Kidney (tissue), 22 donors: Measurements from ENCODE around the gene NTMT1. TPM values are rescaled to one million over a fixed set of nuclear protein-coding genes. Genes with fewer than 3 reads are reported as not detected.
A peak's percentile ranks its signal among the peaks of the same experiment; 100 is the strongest.

Experiments used
- DNase-seq, 5 donors: peaks; one replicate each; pipeline ENCODE4 v3.0.0-alpha.2; 2013 to 2020
- FAIRE-seq: peaks from 2 replicates; lab custom pipeline; 2012; peaks lifted over from hg19 to GRCh38; lab: Jason Lieb, UNC
- H3K27ac ChIP-seq, 2 donors: one replicate each; pipeline ENCODE4 v1.7.0; 2013; ENCODE audit warnings: low read depth in 2 of 2, low read length in 2 of 2, inconsistent platforms in 1 of 2
- H3K27me3 ChIP-seq: one replicate; pipeline ENCODE4 v1.7.1; 2013; ENCODE audit warnings: low read length, inconsistent platforms; ENCODE audit not compliant: control insufficient read depth, insufficient read depth
- H3K36me3 ChIP-seq, 3 donors: one replicate each; pipeline versions ENCODE4 v1.7.0 to v1.7.1; 2013; ENCODE audit warnings: low read length in 3 of 3, control low read depth in 1 of 3, inconsistent platforms in 1 of 3; ENCODE audit not compliant: insufficient read depth in 3 of 3, control insufficient read depth in 2 of 3
- H3K4me1 ChIP-seq, 3 donors: one replicate each; pipeline versions ENCODE4 v1.7.0 to v1.7.1; 2013; ENCODE audit warnings: low read length in 3 of 3, inconsistent platforms in 1 of 3, low read depth in 1 of 3; ENCODE audit not compliant: control insufficient read depth in 2 of 3, insufficient read depth in 2 of 3
- H3K4me3 ChIP-seq, 3 donors: one replicate each; pipeline versions ENCODE4 v1.7.0 to v1.8.1; 2013; ENCODE audit warnings: low read length in 3 of 3, control low read depth in 1 of 3, inconsistent platforms in 1 of 3
- H3K9ac ChIP-seq, 3 donors: one replicate each; pipeline versions ENCODE4 v1.7.0 to v1.7.1; 2013; ENCODE audit warnings: low read length in 3 of 3, control low read depth in 1 of 3, inconsistent platforms in 1 of 3
- H3K9me3 ChIP-seq, 3 donors: one replicate each; pipeline versions ENCODE4 v1.7.0 to v1.7.1; 2013; ENCODE audit warnings: low read length in 3 of 3, control low read depth in 1 of 3, inconsistent platforms in 1 of 3; ENCODE audit not compliant: control insufficient read depth in 2 of 3, insufficient read depth in 1 of 3
- intact Hi-C: fragments of 100-400 bp; cut with DNase I; formaldehyde crosslinking; loops from one replicate; pipeline ENCODE4 v1.11.1; 2022
- long read RNA-seq, 10 donors: library from polyadenylated mRNA in 1 of 10; unstranded in 1 of 10; transcript quantifications; one replicate each; pipeline ENCODE4 v2.0.0 and lab custom pipeline, GENCODE V29; 2021 to 2026
- polyA plus RNA-seq: library from polyadenylated mRNA; stranded (reverse); fragments of 350-450 nt; fragmentation: Illumina TruSeq; extraction: RNeasy Lipid Tissue Mini Kit (QIAGEN cat#74804); gene quantifications from one replicate; pipeline ENCODE4 v1.2.3, GENCODE V29; 2014; ENCODE audit warnings: low read depth, low replicate concordance; ENCODE audit not compliant: insufficient read depth
- total RNA-seq: library from RNA; stranded (reverse); fragmentation: NEBNext Ultra II Directional; extraction: Animal tissue kit (Norgen Biotek cat#: 25700); gene quantifications from one replicate; pipeline ENCODE4 v1.2.1, GENCODE V29; 2021
- TF ChIP-seq, protein P1 (sequence below): IDR thresholded peaks from 3 replicates; pipeline ENCODE4 v1.5.1; 2012; ENCODE audit warnings: mild to moderate bottlenecking, moderate library complexity, borderline replicate concordance; ENCODE audit not compliant: insufficient read depth; ENCODE audit errors: extremely low read depth
- donor health status: control.
- donor health status: control.
- donor health status: control.
- donor health status: control.
- donor health status: control.
- donor health status: DM: yes; HTN: yes; CAD: no.
- donor health status: Normal renal cell carcinoma (clear cell type).

NTMT1 gene, protein sequence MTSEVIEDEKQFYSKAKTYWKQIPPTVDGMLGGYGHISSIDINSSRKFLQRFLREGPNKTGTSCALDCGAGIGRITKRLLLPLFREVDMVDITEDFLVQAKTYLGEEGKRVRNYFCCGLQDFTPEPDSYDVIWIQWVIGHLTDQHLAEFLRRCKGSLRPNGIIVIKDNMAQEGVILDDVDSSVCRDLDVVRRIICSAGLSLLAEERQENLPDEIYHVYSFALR
- total RNA-seq (32.6 TPM), polyA plus RNA-seq (61.2 TPM)
- long read RNA-seq, donor 1, transcript NTMT1-203 (4 exons, 1,315 nt), result major isoform, 6 of 14 reads
- long read RNA-seq, donor 1, partial matches to known transcripts, result 0 of 14 reads
- long read RNA-seq, donor 1, other reads (novel, unspliced or antisense), result 0 of 14 reads
- long read RNA-seq, donor 2, transcript NTMT1-203 (4 exons, 1,315 nt), result major isoform, 6 of 11 reads
- long read RNA-seq, donor 2, partial matches to known transcripts, result 0 of 11 reads
- long read RNA-seq, donor 2, other reads (novel, unspliced or antisense), result 0 of 11 reads
- long read RNA-seq, donor 3, transcript NTMT1-203 (4 exons, 1,315 nt), result major isoform, 7 of 16 reads
- long read RNA-seq, donor 3, transcript NTMT1-202 (4 exons, 741 nt), result minor isoform, 6 of 16 reads
- long read RNA-seq, donor 3, partial matches to known transcripts, result 0 of 16 reads
- long read RNA-seq, donor 3, other reads (novel, unspliced or antisense), result 0 of 16 reads
- long read RNA-seq, donor 4, transcript NTMT1-203 (4 exons, 1,315 nt), result major isoform, 9 of 15 reads
- long read RNA-seq, donor 4, partial matches to known transcripts, result 0 of 15 reads
- long read RNA-seq, donor 4, other reads (novel, unspliced or antisense), result 0 of 15 reads
- long read RNA-seq, donor 5, result 0 reads
- long read RNA-seq, donor 6, partial matches to known transcripts, result 0 of 4 reads
- long read RNA-seq, donor 6, other reads (novel, unspliced or antisense), result 0 of 4 reads
- long read RNA-seq, donor 7, transcript NTMT1-203 (4 exons, 1,315 nt), result major isoform, 10 of 32 reads
- long read RNA-seq, donor 7, partial matches to known transcripts, result 4 of 32 reads
- long read RNA-seq, donor 7, other reads (novel, unspliced or antisense), result 8 of 32 reads
- long read RNA-seq, donor 8, transcript NTMT1-203 (4 exons, 1,315 nt), result major isoform, 10 of 17 reads
- long read RNA-seq, donor 8, partial matches to known transcripts, result 0 of 17 reads
- long read RNA-seq, donor 8, other reads (novel, unspliced or antisense), result 0 of 17 reads
- long read RNA-seq, donor 9, transcript NTMT1-203 (4 exons, 1,315 nt), result major isoform, 7 of 9 reads
- long read RNA-seq, donor 9, partial matches to known transcripts, result 0 of 9 reads
- long read RNA-seq, donor 9, other reads (novel, unspliced or antisense), result 0 of 9 reads
- long read RNA-seq, donor 10, transcript NTMT1-203 (4 exons, 1,315 nt), result major isoform, 9 of 23 reads
- long read RNA-seq, donor 10, partial matches to known transcripts, result 7 of 23 reads
- long read RNA-seq, donor 10, other reads (novel, unspliced or antisense), result 0 of 23 reads

DNA sequence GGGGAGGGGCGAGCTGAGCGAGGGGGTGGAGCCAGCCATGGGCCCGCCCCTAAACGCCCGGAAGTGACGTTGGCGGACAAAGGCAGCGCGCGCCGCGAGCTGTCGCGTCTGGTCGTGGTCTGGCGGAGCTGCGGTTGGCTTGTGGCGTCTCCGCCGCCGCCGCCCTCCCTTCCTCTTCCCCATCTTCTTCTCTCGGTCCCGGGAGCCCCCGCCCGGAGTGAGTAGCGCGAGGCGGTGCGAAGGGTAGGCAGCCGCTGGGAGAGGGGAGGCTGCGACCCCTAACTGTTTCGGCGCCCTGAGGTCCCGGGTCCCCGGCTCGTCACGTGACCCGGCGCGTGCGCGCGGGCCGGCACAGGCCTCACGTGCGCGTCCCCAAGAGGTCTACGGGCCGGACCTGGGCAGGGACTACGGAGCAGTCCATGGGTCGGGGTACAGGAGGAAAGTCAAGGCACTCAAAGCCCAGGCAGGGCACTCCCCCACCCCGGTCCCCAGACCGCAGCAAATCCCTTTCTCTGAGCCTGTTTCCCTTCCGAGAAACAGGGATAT, at the start of gene NTMT1:
NTMT1 (plus strand) TSS at position 85 of the 546 bp plus-strand sequence. CDS start 6,541 bp downstream, outside the sequence.
- DNase-seq (peak; percentile 91 to 97 (median 94)), FAIRE-seq (peak; percentile 42)
- H3K36me3 ChIP-seq, result no peaks in the 10 kb centered on the region
- H3K4me3 ChIP-seq, result peak within 1 kb of the TSS; percentile 70 to 98 (median 96)
- no peaks in the 10 kb centered on the region for H3K27me3 ChIP-seq
- H3K4me1 ChIP-seq, result peaks cover 0 to 29% (median 6%) of the 10 kb centered on the region in 3 donors
- intact Hi-C loops, result no loop called here
- no peaks in the 10 kb centered on the region for H3K9me3 ChIP-seq
- TF ChIP-seq, protein P1, sequence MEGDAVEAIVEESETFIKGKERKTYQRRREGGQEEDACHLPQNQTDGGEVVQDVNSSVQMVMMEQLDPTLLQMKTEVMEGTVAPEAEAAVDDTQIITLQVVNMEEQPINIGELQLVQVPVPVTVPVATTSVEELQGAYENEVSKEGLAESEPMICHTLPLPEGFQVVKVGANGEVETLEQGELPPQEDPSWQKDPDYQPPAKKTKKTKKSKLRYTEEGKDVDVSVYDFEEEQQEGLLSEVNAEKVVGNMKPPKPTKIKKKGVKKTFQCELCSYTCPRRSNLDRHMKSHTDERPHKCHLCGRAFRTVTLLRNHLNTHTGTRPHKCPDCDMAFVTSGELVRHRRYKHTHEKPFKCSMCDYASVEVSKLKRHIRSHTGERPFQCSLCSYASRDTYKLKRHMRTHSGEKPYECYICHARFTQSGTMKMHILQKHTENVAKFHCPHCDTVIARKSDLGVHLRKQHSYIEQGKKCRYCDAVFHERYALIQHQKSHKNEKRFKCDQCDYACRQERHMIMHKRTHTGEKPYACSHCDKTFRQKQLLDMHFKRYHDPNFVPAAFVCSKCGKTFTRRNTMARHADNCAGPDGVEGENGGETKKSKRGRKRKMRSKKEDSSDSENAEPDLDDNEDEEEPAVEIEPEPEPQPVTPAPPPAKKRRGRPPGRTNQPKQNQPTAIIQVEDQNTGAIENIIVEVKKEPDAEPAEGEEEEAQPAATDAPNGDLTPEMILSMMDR, result no peak
- H3K27ac ChIP-seq, result peak within 1 kb of the TSS; percentile 96 to 99
- H3K9ac ChIP-seq, result peak within 1 kb of the TSS; percentile 63 to 98 (median 66)

DNA sequence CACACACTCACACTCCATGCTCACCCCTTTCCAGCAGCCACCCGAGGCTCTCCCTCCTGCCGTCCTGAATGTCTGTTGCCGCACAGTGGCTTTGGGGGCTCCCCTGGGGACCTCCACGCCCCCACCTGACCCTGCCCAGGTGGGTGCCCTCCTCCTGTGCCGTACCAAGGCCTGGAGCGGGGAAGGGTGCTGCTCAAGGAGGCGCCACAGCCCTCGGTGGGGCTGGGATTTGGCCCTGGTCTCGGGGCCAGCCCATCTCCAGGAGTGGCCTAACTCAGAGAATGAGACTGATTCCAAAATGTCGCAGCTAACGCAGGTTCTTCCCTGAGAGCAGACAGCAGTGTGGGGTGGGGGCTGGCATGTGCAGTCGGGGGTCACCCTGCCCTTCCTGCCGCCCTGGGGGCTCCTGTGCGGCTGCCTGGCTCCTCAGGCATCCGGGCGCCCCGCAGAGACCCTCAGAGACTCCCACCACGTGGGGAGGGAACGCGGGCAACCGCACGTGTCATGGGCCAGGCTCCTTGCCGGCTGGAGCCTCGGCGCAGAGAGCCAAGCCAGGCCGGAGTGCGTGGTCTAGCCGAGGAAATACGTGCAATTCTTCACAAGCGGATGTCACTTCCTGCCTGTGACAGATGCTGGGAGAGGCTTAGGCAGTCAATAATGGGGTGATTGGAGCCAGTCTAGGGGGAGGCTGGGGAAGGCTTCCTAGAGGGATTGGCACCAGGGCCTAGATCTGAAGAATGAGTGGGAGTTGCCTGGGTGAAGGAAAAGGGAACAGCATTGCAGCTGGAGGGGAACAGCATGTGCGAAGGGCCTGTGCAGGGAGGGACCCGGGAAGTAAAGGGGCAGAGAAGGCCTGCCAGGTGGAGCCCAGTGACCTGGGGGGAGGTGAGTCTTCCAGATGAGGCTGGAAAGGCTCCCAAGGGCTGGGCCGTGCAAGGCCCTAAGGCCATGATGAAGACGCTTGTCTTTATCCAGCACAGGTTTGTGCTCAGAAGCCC, 49.1 kb upstream of the NTMT1 start:
- no peak overlapping the region for H3K9ac ChIP-seq
- no peaks in the 10 kb centered on the region for H3K9me3 ChIP-seq
- peak in 3 of 5 donors; percentile 15 to 87 (median 75) for DNase-seq
- H3K27me3 ChIP-seq, result no peaks in the 10 kb centered on the region
- intact Hi-C loops, result no loop called here
- FAIRE-seq, result no peak
- TF ChIP-seq, protein P1, result no peak
- no peak overlapping the region for H3K4me3 ChIP-seq
- peak overlapping the region; percentile 39 to 83 for H3K27ac ChIP-seq
- peaks cover 3 to 6% (median 5%) of the 10 kb centered on the region in 3 donors for H3K4me1 ChIP-seq
- H3K36me3 ChIP-seq, result no peaks in the 10 kb centered on the region
